GM18909 (cell line): ENCODE results near the gene ELP1.

ENCODE experiments used
- ATAC-seq: cut with Tn5 transposase; IDR thresholded peaks from one replicate; pipeline ENCODE4 v1.9.1; 2021; ENCODE audit warnings: mild to moderate bottlenecking; ENCODE audit not compliant: unreplicated experiment, poor library complexity

The ELP1 gene

GRCh38 chr9:108831496-108832178 lies 102.3 kb downstream of the ELP1 start:
- no peak for ATAC-seq

GRCh38 chr9:108830272-108830671 lies 103.7 kb downstream of the ELP1 start:
- no peak for ATAC-seq

GRCh38 chr9:108823829-108824228 lies 110.1 kb downstream of the ELP1 start:
- no peak for ATAC-seq
